ENCODE measurements around the gene LIN7B.
"Not testable (repeated sequence)": the region's sequence is repeated elsewhere in the genome, so short reads cannot be mapped to it uniquely, and the experiment has no call there.

LIN7B gene

DNA sequence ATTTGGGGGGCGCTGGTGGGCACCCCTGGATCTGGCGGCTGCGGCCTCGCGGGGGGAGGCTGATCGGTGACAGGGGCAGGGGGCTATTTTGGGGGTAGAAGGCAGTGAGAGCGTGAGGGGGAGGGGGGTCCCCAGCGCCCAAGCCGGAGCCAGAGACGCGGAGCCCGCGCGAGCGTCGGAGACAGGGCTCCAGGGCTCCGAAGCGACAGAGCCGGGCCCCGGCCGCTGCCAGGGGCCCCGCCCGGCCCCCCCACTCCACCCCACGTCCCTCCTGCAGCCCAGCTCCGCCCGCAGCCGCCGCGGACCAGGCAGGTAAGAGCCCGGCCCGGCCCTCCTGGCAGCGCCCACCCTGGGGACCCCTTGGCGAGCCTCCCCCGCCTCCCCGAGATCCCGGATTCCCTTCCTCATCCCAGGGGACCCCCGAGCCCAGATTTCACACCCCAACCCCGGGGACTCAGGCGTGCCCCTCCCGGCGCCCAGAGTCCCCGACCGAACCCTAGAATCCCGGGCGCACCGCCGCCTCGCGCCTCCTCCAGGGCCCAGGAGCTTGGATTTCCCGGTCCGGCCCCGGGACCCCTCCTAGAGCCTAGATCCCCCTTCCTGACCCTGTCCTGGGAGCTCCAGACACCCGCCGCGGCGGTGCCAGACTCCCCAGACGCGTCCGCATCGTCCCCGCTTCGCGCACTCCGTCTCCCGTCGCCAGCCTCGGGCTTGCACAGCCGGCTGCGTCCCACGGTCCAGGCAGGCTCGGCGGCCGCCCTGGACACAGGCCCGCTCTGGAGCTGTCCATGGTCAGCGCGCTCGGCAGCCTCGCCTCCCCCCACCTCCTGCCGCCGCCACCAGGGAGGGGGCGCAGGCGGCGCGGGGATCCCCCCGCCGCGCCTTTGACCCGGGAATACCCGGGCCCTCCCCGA is 5.5 kb downstream of the LIN7B start, which contains the start of gene PPFIA3:
Gene PPFIA3 (plus strand): TSS at position 134 of the 914 bp plus-strand sequence. CDS start 8,330 bp downstream, outside the sequence.
- DNase-seq: no peak

DNA sequence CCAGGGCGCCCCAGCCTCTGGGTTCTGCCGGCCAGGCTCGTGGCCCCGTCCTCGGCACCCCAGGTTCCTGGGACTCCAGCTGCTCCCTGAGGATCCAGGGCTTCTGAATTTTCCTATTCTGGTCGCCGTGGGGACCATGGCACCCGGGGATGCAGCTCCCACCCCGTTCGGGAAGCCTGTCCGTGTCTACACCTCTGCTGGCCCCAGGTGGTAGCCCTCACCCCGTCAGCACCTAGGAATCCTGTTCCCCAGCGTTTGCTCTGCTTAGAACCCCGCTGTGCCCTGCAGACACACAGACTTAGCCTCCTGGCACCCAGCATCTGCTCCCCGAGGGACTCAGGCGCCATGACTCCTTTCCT is 6.1 kb downstream of the LIN7B start:
- no peak for DNase-seq

DNA sequence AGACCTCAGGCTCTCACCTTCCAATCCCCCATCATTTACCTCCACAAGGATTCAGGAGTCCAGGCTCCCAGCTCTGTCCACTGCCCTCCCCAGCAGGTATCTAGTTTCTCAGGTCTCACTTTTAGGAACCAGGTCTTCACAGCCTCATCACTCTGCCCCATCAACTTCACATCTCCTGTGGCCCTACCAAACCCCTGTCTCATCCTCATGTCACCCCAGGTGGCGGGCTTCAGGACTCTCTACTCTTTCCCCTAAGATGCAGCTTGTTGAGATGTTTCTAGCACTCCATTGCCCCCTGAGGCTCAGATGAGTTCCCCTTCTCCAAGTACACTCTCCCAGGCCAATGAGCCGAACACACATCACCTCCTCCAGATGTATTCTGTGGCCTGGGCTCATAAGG is 6.7 kb downstream of the LIN7B start:
- DNase-seq: no peak

DNA sequence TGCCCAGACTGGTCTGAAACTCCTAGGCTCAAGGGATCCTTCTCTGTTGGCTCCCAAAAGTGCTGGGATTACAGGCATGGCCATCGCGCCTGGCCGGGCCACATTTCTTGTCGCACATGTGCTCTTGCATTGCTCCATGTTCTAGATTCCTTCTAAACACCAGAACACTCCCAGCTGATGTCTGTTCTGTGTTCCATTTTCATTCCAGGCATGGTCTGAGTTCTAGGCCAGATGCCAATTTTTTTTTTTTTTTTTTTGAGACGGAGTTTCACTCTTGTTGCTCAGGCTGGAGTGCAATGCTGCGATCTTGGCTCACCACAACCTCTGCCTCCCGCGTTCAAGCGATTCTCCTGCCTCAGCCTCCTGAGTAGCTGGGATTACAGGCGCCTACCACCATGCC is 7.7 kb downstream of the LIN7B start:
- DNase-seq: not testable (repeated sequence)

- DNase-seq: not testable (repeated sequence)
These were observed 9.1 kb downstream of the LIN7B start for GRCh38 chr19:49123285-49123684.

- no peak for DNase-seq
These were observed 11.0 kb downstream of the LIN7B start for GRCh38 chr19:49125025-49125731.

DNA sequence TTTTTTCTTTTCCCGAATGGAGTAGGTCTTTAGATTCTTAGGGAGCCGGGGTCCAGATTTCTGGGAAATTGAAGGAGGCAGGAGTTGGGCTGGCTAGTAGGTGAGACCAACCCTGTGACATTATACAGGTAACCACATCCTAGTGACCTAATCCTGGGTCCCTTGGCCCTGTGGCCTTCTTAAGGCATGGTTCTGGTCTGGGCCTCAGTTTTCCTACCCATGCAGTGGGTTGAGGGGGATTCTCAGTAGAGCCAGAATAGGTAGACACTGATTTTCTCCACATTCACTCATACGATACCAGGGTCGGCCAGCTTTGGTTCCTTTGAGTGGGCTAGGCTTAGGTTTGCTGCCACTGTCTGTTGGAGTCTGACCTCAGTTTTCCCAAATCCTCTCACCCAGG is 12.4 kb downstream of the LIN7B start:
- no peak for DNase-seq

- DNase-seq: not testable (repeated sequence)
These were observed 13.1 kb downstream of the LIN7B start for GRCh38 chr19:49127225-49127624.

DNA sequence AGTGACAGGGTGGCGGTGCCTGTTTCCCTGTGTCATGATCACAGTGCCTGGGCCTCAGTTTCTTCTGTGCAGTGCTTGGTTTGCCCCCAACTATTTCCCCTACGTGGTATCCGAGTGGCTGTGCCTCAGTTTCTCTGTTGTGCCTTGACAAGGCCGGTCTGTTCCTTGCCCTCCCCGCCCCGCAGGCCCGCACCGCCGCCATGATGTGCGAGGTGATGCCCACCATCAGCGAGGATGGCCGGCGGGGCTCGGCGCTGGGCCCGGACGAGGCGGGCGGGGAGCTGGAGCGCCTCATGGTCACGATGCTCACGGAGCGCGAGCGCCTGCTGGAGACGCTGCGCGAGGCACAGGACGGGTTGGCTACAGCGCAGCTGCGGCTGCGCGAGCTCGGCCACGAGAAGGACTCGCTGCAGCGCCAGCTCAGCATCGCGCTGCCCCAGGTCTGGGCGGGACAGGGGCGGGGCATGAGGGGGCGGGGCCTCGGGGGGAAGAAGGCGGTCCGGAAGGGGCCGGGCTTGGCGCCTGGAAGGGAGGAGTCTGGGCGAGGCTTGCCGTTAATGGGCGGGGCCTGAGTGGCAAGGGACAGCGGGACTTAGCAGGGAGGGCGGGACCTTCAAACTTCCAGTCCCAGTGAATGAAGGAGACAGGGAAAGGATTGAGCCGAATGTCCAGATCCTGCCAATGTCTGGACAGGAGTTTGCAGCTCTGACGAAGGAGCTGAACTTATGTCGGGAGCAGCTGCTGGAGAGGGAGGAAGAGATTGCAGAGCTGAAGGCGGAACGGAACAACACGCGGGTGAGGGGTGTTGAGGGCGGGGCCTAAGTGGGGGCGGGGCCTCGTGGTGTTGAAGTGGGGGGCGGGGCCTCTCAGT is 13.7 kb downstream of the LIN7B start:
- DNase-seq: peak; percentile 86

- no peak for DNase-seq
These were observed 14.5 kb downstream of the LIN7B start for GRCh38 chr19:49128545-49129237.

- no peak for DNase-seq
These were observed 15.0 kb downstream of the LIN7B start for GRCh38 chr19:49129238-49129583.

DNA sequence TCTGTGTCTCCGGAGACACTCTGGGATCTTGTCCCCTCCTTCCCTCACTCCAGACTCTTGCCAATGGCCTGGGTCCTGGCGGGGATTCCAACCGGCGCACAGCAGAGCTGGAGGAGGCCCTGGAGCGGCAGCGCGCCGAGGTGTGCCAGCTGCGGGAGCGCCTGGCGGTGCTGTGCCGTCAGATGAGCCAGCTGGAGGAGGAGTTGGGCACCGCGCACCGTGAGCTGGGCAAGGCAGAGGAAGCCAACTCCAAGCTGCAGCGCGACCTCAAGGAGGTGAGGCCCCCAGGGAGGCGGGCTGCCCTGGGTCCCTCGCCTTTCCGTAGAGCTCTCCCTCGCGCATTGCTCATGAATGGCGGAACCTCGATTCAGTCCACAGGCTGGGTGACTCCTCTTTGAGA is 16.2 kb downstream of the LIN7B start:
- no peak for DNase-seq

DNA sequence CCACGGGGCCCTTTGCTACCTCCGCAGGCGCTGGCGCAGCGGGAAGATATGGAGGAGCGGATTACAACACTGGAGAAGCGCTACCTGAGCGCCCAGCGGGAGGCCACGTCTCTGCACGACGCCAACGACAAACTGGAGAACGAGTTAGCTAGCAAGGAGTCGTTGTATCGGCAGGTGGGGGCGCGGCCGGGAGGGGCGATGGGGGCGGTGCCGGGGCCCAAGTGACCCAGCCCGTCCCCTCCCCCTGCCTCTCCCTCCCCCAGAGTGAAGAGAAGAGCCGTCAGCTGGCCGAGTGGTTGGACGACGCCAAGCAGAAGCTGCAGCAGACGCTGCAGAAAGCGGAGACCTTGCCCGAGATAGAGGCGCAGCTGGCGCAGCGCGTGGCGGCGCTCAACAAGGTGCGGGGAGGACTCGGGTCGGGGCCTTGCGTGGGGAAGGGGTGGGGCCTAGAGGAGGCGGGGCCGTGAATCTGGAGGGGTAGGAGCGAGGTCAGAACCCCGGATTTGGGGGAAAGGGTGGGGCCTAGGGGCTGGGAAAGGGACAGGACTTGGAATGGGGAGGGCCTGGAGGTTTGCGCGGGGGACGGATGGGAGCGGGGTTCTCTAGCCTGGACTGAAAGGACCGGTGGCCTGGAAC is 18.9 kb downstream of the LIN7B start:
- no peak for DNase-seq

- DNase-seq: no peak
These were observed 19.7 kb downstream of the LIN7B start for GRCh38 chr19:49133621-49134454.

DNA sequence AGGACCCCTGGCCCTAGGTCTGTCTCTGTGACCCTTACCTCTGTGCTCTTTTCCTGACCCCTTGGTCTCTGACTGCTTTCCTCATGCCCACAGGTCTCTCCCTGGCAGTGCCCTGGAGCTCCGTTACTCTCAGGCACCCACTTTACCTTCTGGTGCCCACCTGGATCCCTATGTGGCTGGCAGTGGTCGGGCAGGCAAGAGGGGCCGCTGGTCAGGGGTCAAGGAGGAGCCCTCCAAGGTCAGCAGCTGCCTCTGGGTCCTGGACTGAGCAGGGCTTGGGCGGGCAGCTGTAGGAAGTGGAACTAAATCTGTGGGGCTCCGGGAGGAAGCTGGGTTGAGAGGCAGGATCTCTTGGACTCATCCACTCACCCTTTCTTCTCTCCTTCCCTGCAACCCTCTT is 21.5 kb downstream of the LIN7B start:
- DNase-seq: no peak

DNA sequence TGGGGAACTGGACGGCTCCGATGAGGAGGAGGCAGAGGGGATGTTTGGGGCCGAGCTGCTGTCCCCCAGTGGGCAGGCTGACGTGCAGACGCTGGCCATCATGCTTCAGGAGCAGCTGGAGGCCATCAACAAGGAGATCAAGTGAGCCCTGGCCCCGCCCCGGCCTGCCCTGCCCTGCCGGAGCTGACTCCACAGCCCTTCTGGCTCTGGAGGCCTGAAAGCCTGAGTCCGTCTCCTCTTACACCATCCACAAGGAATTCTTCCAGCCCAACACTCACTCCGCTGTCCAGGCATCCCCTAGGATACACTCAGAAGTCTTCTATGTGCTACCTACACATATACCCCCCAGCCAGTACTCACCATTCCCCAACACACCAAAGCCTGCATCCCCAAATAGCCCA is 22.6 kb downstream of the LIN7B start:
- no peak for DNase-seq

GRCh38 chr19:49140951-49141350 is 26.8 kb downstream of the LIN7B start:
- no peak for DNase-seq

- no peak for DNase-seq
These were observed 27.2 kb downstream of the LIN7B start for GRCh38 chr19:49141352-49141751.

- peak; percentile 82 for DNase-seq
These were observed 28.7 kb downstream of the LIN7B start for GRCh38 chr19:49142866-49143335.

DNA sequence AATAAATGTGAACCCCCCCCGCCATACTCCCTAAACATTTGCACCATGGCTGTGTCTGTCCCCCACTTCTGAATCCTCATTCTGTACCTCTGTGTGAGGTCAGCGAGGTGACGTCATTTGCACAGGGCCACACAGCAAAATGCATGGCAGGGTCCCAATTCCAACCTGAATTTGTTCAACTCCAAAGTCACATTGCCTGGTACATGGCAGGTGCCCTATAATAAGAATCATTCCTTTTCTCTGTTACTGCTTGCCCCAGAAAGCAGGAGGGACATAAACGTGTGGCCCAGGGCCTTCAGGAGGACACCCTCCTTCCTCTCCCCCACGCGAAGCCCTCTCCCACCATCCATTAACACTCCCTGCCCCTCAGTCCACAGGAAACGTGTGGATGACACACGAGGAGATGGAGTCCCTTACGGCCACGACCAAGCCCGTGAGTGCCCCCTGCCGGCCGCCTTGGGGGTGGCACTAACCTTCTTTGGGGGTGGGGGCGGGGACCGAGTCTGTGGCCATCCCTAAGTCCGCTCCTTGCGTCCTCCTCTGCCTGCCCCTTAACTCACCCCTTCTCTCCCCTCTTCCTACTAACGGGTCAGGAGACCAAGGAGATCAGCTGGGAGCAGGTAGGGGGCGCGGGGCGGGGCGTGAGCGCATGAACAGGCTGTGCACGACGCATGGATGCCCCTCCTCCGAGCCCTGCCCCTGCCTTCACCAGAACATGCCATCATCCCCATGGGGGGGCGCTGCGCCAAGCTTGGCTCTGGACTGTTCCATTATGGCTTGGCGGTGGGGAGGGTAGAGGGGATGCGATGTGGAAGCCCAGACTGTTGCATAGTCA is 31.6 kb downstream of the LIN7B start:
- DNase-seq: peak; percentile 19

All from DMS 273 treated with DMSO at 0.1 percent for 48 hours (cell line).